GM12874 (cell line): ENCODE results near the gene ANKRD63.

Experiments used
- CTCF ChIP-seq: IDR thresholded peaks from 2 replicates; pipeline ENCODE4 v1.5.1; 2011; ENCODE audit warnings: low read depth, mild to moderate bottlenecking, control low read depth, low read length, moderate library complexity; ENCODE audit not compliant: insufficient read depth

ANKRD63 gene

GRCh38 chr15:40310993-40311392 lies 28.1 kb upstream of the ANKRD63 start:
- TF ChIP-seq CTCF = no peak

GRCh38 chr15:40310001-40310959 lies 27.4 kb upstream of the ANKRD63 start:
- TF ChIP-seq CTCF = peak; percentile 85

GRCh38 chr15:40309344-40309862 lies 26.5 kb upstream of the ANKRD63 start:
- no peak for TF ChIP-seq CTCF

GRCh38 chr15:40307421-40308211 lies 24.8 kb upstream of the ANKRD63 start, which contains the start of gene PLCB2:
Gene PLCB2 (minus strand): TSS chr15:40307935. CDS start chr15:40307672, 263 bp downstream.
- peak; percentile 70 for TF ChIP-seq CTCF

GRCh38 chr15:40306908-40307307 lies 24.0 kb upstream of the ANKRD63 start:
- no peak for TF ChIP-seq CTCF

GRCh38 chr15:40306371-40306770 lies 23.5 kb upstream of the ANKRD63 start:
- no peak for TF ChIP-seq CTCF

- no peak for TF ChIP-seq CTCF
Observed at GRCh38 chr15:40305281-40305680, 22.4 kb upstream of the ANKRD63 start.
